DND-41 (cell line): ENCODE measurements around the gene NUDCD3.

Source experiments
- ATAC-seq: fragments of 200-7000 bp; cut with Tn5 transposase; 3 replicates; pipeline ENCODE4 v1.9.1; 2021; ENCODE audit warnings: low read depth; ENCODE audit not compliant: insufficient read depth
- DNase-seq: peaks from one replicate; pipeline ENCODE4 v3.0.0-alpha.2; 2020
- H2AFZ ChIP-seq: 2 replicates; pipeline ENCODE4 v1.6.0; 2012; ENCODE audit warnings: low read depth, low read length
- H3K27ac ChIP-seq: 2 replicates; pipeline ENCODE4 v1.5.1; 2012; ENCODE audit warnings: low read length, inconsistent platforms
- H3K27me3 ChIP-seq: fragments of 200-600 bp; sonication (generic); 2 replicates; pipeline ENCODE4 v1.6.0; 2012; ENCODE audit warnings: low read length, mild to moderate bottlenecking, inconsistent platforms; ENCODE audit not compliant: insufficient read depth, poor library complexity
- H3K36me3 ChIP-seq: 2 replicates; pipeline ENCODE4 v1.5.1; 2012; ENCODE audit warnings: low read length, inconsistent platforms; ENCODE audit not compliant: insufficient read depth
- H3K4me1 ChIP-seq: 2 replicates; pipeline ENCODE4 v1.5.1; 2012; ENCODE audit warnings: mild to moderate bottlenecking, low read length; ENCODE audit not compliant: insufficient read depth
- H3K4me2 ChIP-seq: 2 replicates; pipeline ENCODE4 v1.6.0; 2012; ENCODE audit warnings: mild to moderate bottlenecking, moderate library complexity, low read length, inconsistent platforms; ENCODE audit not compliant: insufficient read depth
- H3K4me3 ChIP-seq, 2 experiments: fragments of 200-600 bp in 1 of 2; shearing (Covaris generic) in 1 of 2; 2 replicates each; pipeline ENCODE4 v1.5.1; 2012 to 2016; ENCODE audit warnings: inconsistent platforms in 2 of 2, low read length in 2 of 2, mild to moderate bottlenecking in 2 of 2, low read depth in 1 of 2, moderate library complexity in 1 of 2
- H3K79me2 ChIP-seq: 2 replicates; pipeline ENCODE4 v1.6.0; 2012; ENCODE audit warnings: low read length, inconsistent platforms; ENCODE audit not compliant: insufficient read depth
- H3K9ac ChIP-seq: 2 replicates; pipeline ENCODE4 v1.6.0; 2012; ENCODE audit warnings: low read depth, mild to moderate bottlenecking, inconsistent platforms, low read length, moderate library complexity
- H3K9me3 ChIP-seq: 2 replicates; pipeline ENCODE4 v1.5.1; 2012; ENCODE audit warnings: low read length, moderate library complexity, mild to moderate bottlenecking, inconsistent platforms; ENCODE audit not compliant: insufficient read depth, severe bottlenecking
- H4K20me1 ChIP-seq: 2 replicates; pipeline ENCODE4 v1.6.0; 2012; ENCODE audit warnings: low read length; ENCODE audit not compliant: insufficient read depth
- CTCF ChIP-seq: IDR thresholded peaks from 2 replicates; pipeline ENCODE4 v1.5.1; 2012; ENCODE audit warnings: borderline replicate concordance, low read length, moderate library complexity, mild to moderate bottlenecking; ENCODE audit not compliant: poor library complexity, severe bottlenecking; ENCODE audit errors: extremely low read depth
- EZH2 ChIP-seq: IDR thresholded peaks from 3 replicates; pipeline ENCODE4 v1.6.1; 2012; ENCODE audit warnings: borderline replicate concordance, low read depth, mild to moderate bottlenecking, moderate library complexity, low read length, inconsistent platforms; ENCODE audit not compliant: severe bottlenecking

NUDCD3 gene

GRCh38 chr7:44449584-44449928, 40.9 kb downstream of the NUDCD3 start:
- Histone ChIP-seq H4K20me1 (peaks cover 59% of the 10 kb centered on the region), H3K9me3 (peaks cover 20% of the 10 kb centered on the region), H3K4me3 (no peak overlapping the region), H3K4me1 (no peaks in the 10 kb centered on the region), H3K79me2 (peaks cover 20% of the 10 kb centered on the region), H2AFZ (no peak overlapping the region), H3K27me3 (no peaks in the 10 kb centered on the region), H3K4me2 (no peak overlapping the region), H3K36me3 (peaks cover 63% of the 10 kb centered on the region), H3K9ac (no peak overlapping the region), H3K27ac (no peak overlapping the region)
- TF ChIP-seq CTCF (no peak), EZH2 (no peak)
- ATAC-seq (no peak), DNase-seq (no peak)

- Histone ChIP-seq H3K4me2 (no peak overlapping the region), H3K79me2 (peaks cover 20% of the 10 kb centered on the region)
- no peak for ATAC-seq
Measured at GRCh38 chr7:44448922-44449583, 41.4 kb downstream of the NUDCD3 start.

GRCh38 chr7:44447874-44448425, 42.5 kb downstream of the NUDCD3 start:
- Histone ChIP-seq H3K27me3 (no peaks in the 10 kb centered on the region), H3K36me3 (peaks cover 67% of the 10 kb centered on the region), H3K9ac (no peak overlapping the region), H2AFZ (no peak overlapping the region), H3K4me1 (no peaks in the 10 kb centered on the region), H3K9me3 (peaks cover 20% of the 10 kb centered on the region), H3K4me2 (no peak overlapping the region), H3K27ac (no peak overlapping the region), H3K4me3 (no peak overlapping the region), H3K79me2 (peaks cover 22% of the 10 kb centered on the region), H4K20me1 (peaks cover 48% of the 10 kb centered on the region)
- no peak for ATAC-seq
- no peak for TF ChIP-seq CTCF
- TF ChIP-seq EZH2, result no peak
- no peak for DNase-seq

More at GRCh38 chr7:44448922-44449583, 41.4 kb downstream of the NUDCD3 start:
- TF ChIP-seq CTCF, result no peak
- no peak for TF ChIP-seq EZH2
- no peak for DNase-seq
- Histone ChIP-seq H2AFZ (no peak overlapping the region), H3K36me3 (peaks cover 67% of the 10 kb centered on the region), H3K4me3 (no peak overlapping the region), H3K4me1 (no peaks in the 10 kb centered on the region), H4K20me1 (peaks cover 55% of the 10 kb centered on the region), H3K9me3 (peaks cover 20% of the 10 kb centered on the region), H3K27me3 (no peaks in the 10 kb centered on the region), H3K9ac (no peak overlapping the region), H3K27ac (no peak overlapping the region)
